IMR-90 (cell line): ENCODE data around the gene TAS2R38. TPM values are rescaled to one million over a fixed set of nuclear protein-coding genes. Genes with fewer than 3 reads are reported as not detected.
"Not testable (repeated sequence)": the region's sequence is repeated elsewhere in the genome, so short reads cannot be mapped to it uniquely, and the experiment has no call there.

Experiments
- ATAC-seq: fragments of 200-7000 bp; cut with Tn5 transposase; 2 replicates; pipeline ENCODE4 v1.9.1; 2020; ENCODE audit warnings: low read depth, mild to moderate bottlenecking, moderate library complexity
- BruUV-seq: library from RNA; stranded (reverse); fragments of 400-500 nt; replicated peaks from 2 replicates; lab custom pipeline; 2021; lab: Mats Ljungman, UMichigan
- CTCF ChIA-PET: fragments of 300-600 bp; formaldehyde crosslinking; extraction: SDS; loops from one replicate; lab custom pipeline; 2021; ENCODE audit warnings: antibody characterized with exemption; lab: Yijun Ruan, JAX
- POLR2A ChIA-PET: fragments of 300-600 bp; sonication (Branson Sonifier 250); formaldehyde crosslinking; loops from one replicate; lab custom pipeline; 2022; ENCODE audit warnings: antibody characterized with exemption; ENCODE audit not compliant: unreplicated experiment; lab: Charles Lee
- DNase-seq: peaks from one replicate; pipeline ENCODE4 v3.0.0; 2013
- H2AFZ ChIP-seq: replicated peaks from 2 replicates; pipeline ENCODE3; 2013; ENCODE audit warnings: low read length, mild to moderate bottlenecking; ENCODE audit not compliant: poor library complexity
- H2AK5ac ChIP-seq: 2 replicates; pipeline ENCODE4 v1.6.1; 2013; ENCODE audit warnings: low read depth, low read length, inconsistent platforms
- H2AK9ac ChIP-seq: replicated peaks from 2 replicates; pipeline ENCODE3; 2013; ENCODE audit warnings: mild to moderate bottlenecking, low read depth, low read length, moderate library complexity; ENCODE audit not compliant: poor library complexity
- H2BK120ac ChIP-seq: 2 replicates; pipeline ENCODE4 v1.6.1; 2013; ENCODE audit warnings: low read depth, low read length, inconsistent platforms
- H2BK15ac ChIP-seq: 3 replicates; pipeline ENCODE4 v1.6.1; 2013; ENCODE audit warnings: low read depth, low read length, inconsistent platforms
- H2BK20ac ChIP-seq: 2 replicates; pipeline ENCODE4 v1.6.1; 2013; ENCODE audit warnings: low read depth, mild to moderate bottlenecking, inconsistent platforms, low read length, moderate library complexity
- H2BK5ac ChIP-seq: 2 replicates; pipeline ENCODE4 v1.6.1; 2013; ENCODE audit warnings: mild to moderate bottlenecking, low read depth, low read length, inconsistent platforms; ENCODE audit not compliant: poor library complexity, severe bottlenecking
- H3K14ac ChIP-seq: replicated peaks from 2 replicates; pipeline ENCODE4 v1.6.1; 2013; ENCODE audit warnings: low read depth, low read length, inconsistent platforms
- H3K18ac ChIP-seq: 2 replicates; pipeline ENCODE4 v1.6.1; 2013; ENCODE audit warnings: low read depth, low read length, control low read depth
- H3K23ac ChIP-seq: 2 replicates; pipeline ENCODE4 v1.6.1; 2013; ENCODE audit warnings: low read depth, low read length, inconsistent platforms
- H3K27ac ChIP-seq: 2 replicates; pipeline ENCODE4 v1.5.1; 2013; ENCODE audit warnings: mild to moderate bottlenecking, control low read depth, low read length; ENCODE audit not compliant: insufficient read depth
- H3K27me3 ChIP-seq: 2 replicates; pipeline ENCODE4 v1.6.1; 2013; ENCODE audit warnings: low read length; ENCODE audit not compliant: control insufficient read depth, insufficient read depth
- H3K36me3 ChIP-seq: 2 replicates; pipeline ENCODE4 v1.6.1; 2013; ENCODE audit warnings: low read length, mixed read lengths; ENCODE audit not compliant: control insufficient read depth, insufficient read depth
- H3K4ac ChIP-seq: 2 replicates; pipeline ENCODE4 v1.6.1; 2013; ENCODE audit warnings: low read depth, low read length, inconsistent platforms
- H3K4me1 ChIP-seq: 2 replicates; pipeline ENCODE4 v1.6.1; 2013; ENCODE audit warnings: low read length, mixed read lengths; ENCODE audit not compliant: control insufficient read depth, insufficient read depth
- H3K4me2 ChIP-seq: 2 replicates; pipeline ENCODE4 v1.6.1; 2013; ENCODE audit warnings: low read depth, mild to moderate bottlenecking, control low read depth, low read length, moderate library complexity
- H3K4me3 ChIP-seq: 2 replicates; pipeline ENCODE4 v1.5.1; 2013; ENCODE audit warnings: low read depth, mild to moderate bottlenecking, control low read depth, low read length, moderate library complexity; ENCODE audit not compliant: insufficient read depth
- H3K56ac ChIP-seq: 2 replicates; pipeline ENCODE4 v1.6.1; 2013; ENCODE audit warnings: low read length, inconsistent platforms; ENCODE audit not compliant: insufficient read depth; ENCODE audit errors: extremely low read depth
- H3K79me1 ChIP-seq, 2 experiments: 2 replicates each; pipeline ENCODE4 v1.6.1; 2013; ENCODE audit warnings: low read length in 2 of 2, inconsistent platforms in 1 of 2, low read depth in 1 of 2
- H3K9ac ChIP-seq: 2 replicates; pipeline ENCODE4 v1.6.1; 2013; ENCODE audit warnings: low read depth, low read length, control low read depth
- H3K9me1 ChIP-seq: 2 replicates; pipeline ENCODE4 v1.6.1; 2013; ENCODE audit warnings: low read length, inconsistent platforms; ENCODE audit not compliant: insufficient read depth
- H3K9me3 ChIP-seq: 2 replicates; pipeline ENCODE4 v1.6.1; 2013; ENCODE audit warnings: low read length; ENCODE audit not compliant: control insufficient read depth, insufficient read depth
- H4K20me1 ChIP-seq: 2 replicates; pipeline ENCODE4 v1.6.1; 2013; ENCODE audit warnings: low read length, inconsistent platforms; ENCODE audit not compliant: insufficient read depth
- H4K5ac ChIP-seq: 2 replicates; pipeline ENCODE4 v1.6.1; 2013; ENCODE audit warnings: mild to moderate bottlenecking, low read depth, low read length, control low read depth
- H4K8ac ChIP-seq, 2 experiments: 2 replicates each; pipeline ENCODE4 v1.6.1; 2013; ENCODE audit warnings: low read depth in 2 of 2, low read length in 2 of 2, control low read depth in 1 of 2, inconsistent platforms in 1 of 2
- H4K91ac ChIP-seq: 2 replicates; pipeline ENCODE4 v1.6.1; 2013; ENCODE audit warnings: low read depth, low read length, inconsistent platforms; ENCODE audit not compliant: insufficient read depth
- WGBS, 2 experiments: methylation state at CpG; one replicate each; pipeline versions ENCODE4 v1.1.5 to v1.1.7; 2013; ENCODE audit warnings: missing lambda C conversion rate in 2 of 2; ENCODE audit not compliant: insufficient read length in 1 of 2; ENCODE audit errors: extremely low coverage in 2 of 2; 5-methylcytosine and 5-hydroxymethylcytosine counted together
- dilution Hi-C: fragments of 300-500 bp; cut with HindIII; formaldehyde crosslinking; loops from one replicate; pipeline ENCODE4 v1.14.3; 2018; ENCODE audit warnings: low sequenced_read_pairs; ENCODE audit not compliant: unreplicated experiment
- in situ Hi-C: fragments of 300-500 bp; cut with MboI; formaldehyde crosslinking; loops from 3 replicates; pipeline ENCODE4 v1.14.3; 2019; ENCODE audit warnings: low sequenced_read_pairs, inconsistent platforms, mixed read lengths
- intact Hi-C: fragments of 100-400 bp; cut with micrococcal nuclease; formaldehyde crosslinking; loops from 2 replicates; pipeline ENCODE4 v1.10.0; 2022
- polyA plus RNA-seq, 3 experiments: library from polyadenylated mRNA; depleted of rRNA; stranded (reverse); fragments of >200 nt; gene quantifications; 2 replicates each; pipeline ENCODE4 v1.2.3, GENCODE V29; 2012; ENCODE audit warnings: low replicate concordance in 1 of 3
- total RNA-seq: library from RNA; depleted of rRNA; stranded (reverse); fragments of >200 nt; gene quantifications from 2 replicates; pipeline ENCODE4 v1.2.3, GENCODE V29; 2012

TAS2R38 gene
- total and polyA plus RNA-seq, 2 of the 4 experiments (the other 2 are of a cell fraction), result not detected

DNA sequence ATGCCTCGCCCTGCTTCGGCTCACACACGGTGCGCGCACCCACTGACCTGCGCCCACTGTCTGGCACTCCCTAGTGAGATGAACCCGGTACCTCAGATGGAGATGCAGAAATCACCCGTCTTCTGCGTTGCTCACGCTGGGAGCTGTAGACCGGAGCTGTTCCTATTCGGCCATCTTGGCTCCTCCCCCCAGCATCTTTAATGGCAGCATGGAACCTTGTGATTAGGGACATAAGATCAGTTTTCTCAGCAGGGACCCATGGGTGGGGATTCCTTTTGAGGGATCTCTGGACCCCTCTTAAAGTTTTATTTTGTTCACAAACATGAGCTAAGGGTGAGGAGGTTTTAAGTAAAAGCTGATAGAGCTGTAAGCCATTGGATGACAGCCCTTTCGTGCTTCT lies 12.4 kb upstream of the TAS2R38 start:
- in situ Hi-C loops, H3K27ac ChIP-seq, intact Hi-C loops, H3K18ac ChIP-seq, H4K8ac ChIP-seq, H3K4me1 ChIP-seq, H2AK9ac ChIP-seq, H2AK5ac ChIP-seq, H2BK15ac ChIP-seq, DNase-seq, BruUV-seq, H4K5ac ChIP-seq, H3K9me1 ChIP-seq, H2AFZ ChIP-seq, H3K56ac ChIP-seq, H2BK20ac ChIP-seq, H3K27me3 ChIP-seq, POLR2A ChIA-PET, H3K4me2 ChIP-seq, H3K9ac ChIP-seq, H3K36me3 ChIP-seq, H3K14ac ChIP-seq, H3K23ac ChIP-seq, H2BK120ac ChIP-seq, H4K91ac ChIP-seq, H3K4me3 ChIP-seq, H4K20me1 ChIP-seq, H3K4ac ChIP-seq, H2BK5ac ChIP-seq, ATAC-seq, H3K79me1 ChIP-seq, dilution Hi-C loops: not testable (repeated sequence)
- CTCF ChIA-PET, result interaction anchor here (0.5 kb wide), 1 partner anchor 46 kb away, joined by 3 read pairs; no protein-coding TSS in a partner anchor
- peaks cover 13% of the 10 kb centered on the region for H3K9me3 ChIP-seq
- no CpG with 5 or more reads among the region's 13 CpGs for WGBS, 2 experiments
